NT2/D1 (cell line): Measurements from ENCODE around the gene CARS2.

Source experiments
- SUZ12 ChIP-seq: IDR thresholded peaks from 2 replicates; pipeline ENCODE4 v1.6.1; 2011; ENCODE audit not compliant: insufficient read length, insufficient read depth; ENCODE audit errors: extremely low read depth
- YY1 ChIP-seq: IDR thresholded peaks from 2 replicates; pipeline ENCODE4 v1.6.1; 2011; ENCODE audit not compliant: insufficient read length, insufficient read depth
- ZNF274 ChIP-seq: IDR thresholded peaks from 2 replicates; pipeline ENCODE4 v1.6.1; 2011; ENCODE audit warnings: mild to moderate bottlenecking, low read depth, low read length

DNA sequence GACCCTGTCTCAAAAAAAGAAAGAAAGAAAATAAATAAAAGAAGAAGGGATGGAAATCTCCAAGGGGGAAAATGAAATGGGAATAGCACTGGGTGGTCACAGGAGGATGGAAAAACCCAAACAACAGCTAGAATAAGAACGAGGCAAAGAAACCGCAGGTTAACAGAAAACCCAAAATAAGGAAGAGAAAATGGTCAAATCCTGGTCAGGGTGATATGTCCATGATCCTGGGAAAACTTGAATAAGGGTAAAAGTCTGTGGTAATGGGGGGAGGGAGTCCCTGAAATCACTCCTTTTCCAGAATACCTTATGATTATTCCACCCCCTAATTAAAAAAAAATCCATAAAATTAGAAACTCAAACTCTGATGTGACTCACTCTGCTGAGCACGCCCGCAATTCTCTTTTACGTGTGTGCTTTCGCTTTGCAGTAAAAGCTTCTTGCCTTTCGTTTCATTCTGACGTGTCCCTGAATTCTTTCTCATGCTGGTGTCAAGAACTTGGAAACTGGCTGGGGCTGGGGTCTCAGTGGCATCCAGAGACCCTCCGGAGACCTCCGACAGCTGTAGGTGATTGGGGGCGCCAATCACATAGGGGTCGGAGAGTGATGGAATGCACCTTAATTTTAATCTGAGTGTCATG, 94.8 kb downstream of the CARS2 start:
- TF ChIP-seq YY1 = no peak
- TF ChIP-seq SUZ12 = no peak
- TF ChIP-seq ZNF274 = no peak
